CD4-positive, alpha-beta T cell (primary cell): ENCODE measurements around the gene NOD1. TPM values are rescaled to one million over a fixed set of nuclear protein-coding genes. Genes with fewer than 3 reads are reported as not detected.
"Not testable (repeated sequence)": the region's sequence is repeated elsewhere in the genome, so short reads cannot be mapped to it uniquely, and the experiment has no call there.

ENCODE experiments used
- ATAC-seq: fragments of 200-7000 bp; cut with Tn5 transposase; one replicate; pipeline ENCODE4 v1.10.0; 2022; ENCODE audit warnings: mild to moderate bottlenecking; ENCODE audit not compliant: poor library complexity
- CTCF ChIA-PET: fragments of 350-600 bp; sonication (Branson Sonifier 250); formaldehyde crosslinking; loops from one replicate; lab custom pipeline; 2021; ENCODE audit warnings: antibody characterized with exemption, inconsistent platforms; lab: Charles Lee
- POLR2A ChIA-PET: fragments of 350-600 bp; sonication (Branson Sonifier 250); formaldehyde crosslinking; loops from one replicate; lab custom pipeline; 2021; ENCODE audit warnings: antibody characterized with exemption, inconsistent platforms; lab: Charles Lee
- DNase-seq, 14 experiments: peaks; one replicate each; pipeline ENCODE4 v3.0.0-alpha.2; 2013 to 2020; ENCODE audit warnings: mixed read lengths in 2 of 14
- H3K27ac ChIP-seq, 2 donors: one replicate each; pipeline versions ENCODE4 v1.5.1 to v1.7.0; 2013; ENCODE audit warnings: low read length in 2 of 2, low read depth in 1 of 2, mild to moderate bottlenecking in 1 of 2
- H3K27me3 ChIP-seq, 2 experiments: 1 replicate in 1 of 2; 2 replicates in 1 of 2; pipeline versions ENCODE4 v1.6.1 to v1.7.0; 2013; ENCODE audit warnings: low read length in 2 of 2, control low read depth in 1 of 2, mild to moderate bottlenecking in 1 of 2, moderate library complexity in 1 of 2; ENCODE audit not compliant: insufficient read depth in 2 of 2, control insufficient read depth in 1 of 2
- H3K36me3 ChIP-seq: one replicate; pipeline ENCODE4 v1.6.1; 2013; ENCODE audit warnings: low read length, control low read depth; ENCODE audit not compliant: insufficient read depth
- H3K4me1 ChIP-seq: one replicate; pipeline ENCODE4 v1.6.1; 2013; ENCODE audit warnings: low read length, control low read depth; ENCODE audit not compliant: insufficient read depth
- H3K4me3 ChIP-seq: one replicate; pipeline ENCODE4 v1.5.1; 2013; ENCODE audit warnings: mild to moderate bottlenecking, low read length, moderate library complexity
- H3K9me3 ChIP-seq, 2 experiments: 1 replicate in 1 of 2; 2 replicates in 1 of 2; pipeline versions ENCODE4 v1.6.1 to v1.7.0; 2013; ENCODE audit warnings: low read length in 2 of 2, mild to moderate bottlenecking in 2 of 2, control low read depth in 1 of 2, moderate library complexity in 1 of 2; ENCODE audit not compliant: control insufficient read depth in 1 of 2, insufficient read depth in 1 of 2
- H3K27ac Mint-ChIP-seq: one replicate; pipeline ENCODE4 v1.8.0; 2020; ENCODE audit warnings: mixed read lengths
- H3K27me3 Mint-ChIP-seq: one replicate; pipeline ENCODE4 v1.8.0; 2021; ENCODE audit warnings: mixed read lengths
- H3K36me3 Mint-ChIP-seq: one replicate; pipeline ENCODE4 v1.8.0; 2021; ENCODE audit warnings: low read depth, mixed read lengths
- H3K4me1 Mint-ChIP-seq: one replicate; pipeline ENCODE4 v1.8.0; 2021; ENCODE audit warnings: low read depth, mixed read lengths
- H3K4me3 Mint-ChIP-seq: one replicate; pipeline ENCODE4 v1.8.0; 2020; ENCODE audit warnings: mild to moderate bottlenecking, mixed read lengths
- H3K9me3 Mint-ChIP-seq: one replicate; pipeline ENCODE4 v1.8.0; 2020; ENCODE audit warnings: mixed read lengths
- CTCF ChIP-seq: fragments of 200-600 bp; IDR thresholded peaks from one replicate; pipeline ENCODE4 v1.8.0; 2022; ENCODE audit warnings: antibody characterized with exemption, mild to moderate bottlenecking
- intact Hi-C, 2 experiments: fragments of 100-400 bp; cut with DNase I in 1 of 2; cut with micrococcal nuclease in 1 of 2; formaldehyde crosslinking; loops; one replicate each; pipeline versions ENCODE4 v1.15.1 to v1.9.0; 2023 to 2025; cut with DNase I, micrococcal nuclease
- total RNA-seq, 174 experiments: library from RNA in 2 of 174; stranded (reverse) in 2 of 174; gene quantifications; one replicate each; pipeline ENCODE4 v1.2.3 and lab custom pipeline; 2021 to 2026

Gene NOD1
- total RNA-seq, 2 experiments from 2014 or later, result 11.6 to 12.6 TPM

DNA sequence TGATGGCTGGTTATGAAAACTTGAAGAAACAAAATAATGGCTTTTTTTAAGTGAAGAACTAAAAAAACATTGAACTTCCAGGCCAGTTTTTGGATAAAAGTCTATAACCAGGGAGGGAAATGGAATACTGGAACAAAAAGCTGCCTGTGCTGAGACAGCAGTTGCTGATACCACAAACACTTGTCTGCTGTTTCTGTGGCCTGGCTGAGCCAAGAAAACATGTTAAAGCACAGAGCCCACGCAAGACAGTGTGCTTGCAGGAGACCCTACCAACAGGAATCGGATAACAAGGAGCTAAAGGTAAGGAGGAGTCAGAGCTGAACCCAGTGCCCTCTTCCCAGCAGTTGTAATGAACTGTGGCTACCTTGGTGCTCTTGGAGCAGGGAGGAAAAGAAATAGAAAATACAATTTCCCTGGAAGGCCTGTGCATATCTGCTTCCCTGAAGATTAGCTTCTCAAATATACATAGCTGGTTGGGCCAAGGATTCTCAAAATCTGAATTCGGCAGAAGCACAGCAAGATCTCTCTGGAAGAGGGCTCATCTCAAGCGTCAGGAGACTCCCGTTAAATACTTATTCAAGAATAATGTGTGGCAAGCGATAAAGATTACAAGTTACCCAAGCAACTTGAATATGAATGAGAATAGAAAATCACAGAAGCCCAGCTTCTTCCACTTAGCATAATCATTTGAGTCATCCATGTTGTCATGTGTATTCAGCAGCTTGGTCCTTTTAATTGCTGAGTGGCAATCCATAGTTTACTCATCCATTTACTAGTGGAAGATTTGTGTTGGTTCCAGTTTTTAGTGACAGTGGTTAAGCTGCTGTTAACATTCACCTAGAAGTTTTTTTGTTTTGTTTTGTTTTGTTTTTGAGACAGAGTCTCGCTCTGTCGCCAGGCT, 87.6 kb downstream of the NOD1 start:
- POLR2A ChIA-PET, result no interaction called here
- Histone ChIP-seq H3K9me3 (no peaks in the 10 kb centered on the region), H3K27ac (no peak overlapping the region), H3K27me3 (no peaks in the 10 kb centered on the region), H3K4me3 (no peak overlapping the region), H3K4me1 (no peaks in the 10 kb centered on the region), H3K36me3 (no peaks in the 10 kb centered on the region)
- CTCF ChIA-PET, result no interaction called here
- TF ChIP-seq CTCF, result no peak
- H3K4me3 Mint-ChIP-seq, result no peak overlapping the region
- no peak overlapping the region for H3K27ac Mint-ChIP-seq
- ATAC-seq, result no peak
- H3K9me3 Mint-ChIP-seq, result no peaks in the 10 kb centered on the region
- H3K4me1 Mint-ChIP-seq, result no peaks in the 10 kb centered on the region
- no peaks in the 10 kb centered on the region for H3K36me3 Mint-ChIP-seq
- intact Hi-C loops, result no loop called here
- H3K27me3 Mint-ChIP-seq, result no peaks in the 10 kb centered on the region
- no peak for DNase-seq

GRCh38 chr7:30389791-30390190, 88.8 kb downstream of the NOD1 start:
- Histone ChIP-seq H3K36me3 (no peaks in the 10 kb centered on the region), H3K4me3 (no peak overlapping the region), H3K9me3 (no peaks in the 10 kb centered on the region), H3K27ac (no peak overlapping the region), H3K27me3 (no peaks in the 10 kb centered on the region), H3K4me1 (no peaks in the 10 kb centered on the region)
- no peaks in the 10 kb centered on the region for H3K9me3 Mint-ChIP-seq
- POLR2A ChIA-PET, result no interaction called here
- CTCF ChIA-PET, result no interaction called here
- H3K4me1 Mint-ChIP-seq, result no peaks in the 10 kb centered on the region
- TF ChIP-seq CTCF, result no peak
- peak in 1 of 14 experiments; percentile 5 for DNase-seq
- no peak for ATAC-seq
- H3K27me3 Mint-ChIP-seq, result no peaks in the 10 kb centered on the region
- no peak overlapping the region for H3K27ac Mint-ChIP-seq
- H3K4me3 Mint-ChIP-seq, result no peak overlapping the region
- no peaks in the 10 kb centered on the region for H3K36me3 Mint-ChIP-seq
- intact Hi-C loops, result no loop called here

DNA sequence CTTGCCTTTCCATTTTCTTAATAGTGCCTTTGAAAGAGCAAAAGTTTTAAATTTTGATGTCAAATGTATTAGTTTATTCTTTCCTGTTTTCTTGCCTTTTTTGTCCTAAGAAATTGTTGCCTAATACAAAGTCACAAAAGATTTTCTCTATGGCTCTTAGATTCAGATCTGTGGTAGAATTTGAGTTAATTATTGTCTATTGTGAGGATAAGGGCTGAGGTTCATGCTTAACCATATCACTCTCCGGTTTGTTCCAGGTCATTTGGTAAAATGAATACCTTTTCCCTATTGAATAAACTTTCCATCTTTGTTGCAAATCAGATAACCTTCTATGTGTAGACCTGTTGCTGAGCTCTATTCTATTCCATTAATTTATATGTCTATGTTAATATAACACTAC, 96.0 kb downstream of the NOD1 start:
- intact Hi-C loops, result no loop called here
- TF ChIP-seq CTCF, result no peak
- Mint-ChIP-seq H3K36me3 (no peaks in the 10 kb centered on the region), H3K27me3 (no peaks in the 10 kb centered on the region), H3K27ac (no peak overlapping the region), H3K4me3 (no peak overlapping the region), H3K4me1 (no peaks in the 10 kb centered on the region), H3K9me3 (peaks cover 1% of the 10 kb centered on the region)
- no peaks in the 10 kb centered on the region for H3K36me3 ChIP-seq
- H3K27ac ChIP-seq, result no peak overlapping the region
- H3K4me3 ChIP-seq, result no peak overlapping the region
- no peaks in the 10 kb centered on the region for H3K4me1 ChIP-seq
- POLR2A ChIA-PET, result no interaction called here
- no peaks in the 10 kb centered on the region for H3K9me3 ChIP-seq
- no peaks in the 10 kb centered on the region for H3K27me3 ChIP-seq
- no peak for DNase-seq
- no peak for ATAC-seq
- CTCF ChIA-PET, result no interaction called here

- POLR2A ChIA-PET, result not testable (repeated sequence)
Observed at GRCh38 chr7:30380824-30381223, 97.8 kb downstream of the NOD1 start.

More at GRCh38 chr7:30380824-30381223, 97.8 kb downstream of the NOD1 start:
- H3K27ac ChIP-seq, H3K27me3 ChIP-seq, H3K36me3 Mint-ChIP-seq, CTCF ChIA-PET, ATAC-seq, DNase-seq, H3K27ac Mint-ChIP-seq, H3K9me3 Mint-ChIP-seq, H3K4me1 Mint-ChIP-seq, H3K4me3 ChIP-seq, H3K4me3 Mint-ChIP-seq, H3K4me1 ChIP-seq, intact Hi-C loops, H3K9me3 ChIP-seq, H3K27me3 Mint-ChIP-seq, H3K36me3 ChIP-seq: not testable (repeated sequence)
